GM19455 (cell line): ENCODE measurements around the gene SORCS2.
"Not testable (repeated sequence)": the region's sequence is repeated elsewhere in the genome, so short reads cannot be mapped to it uniquely, and the experiment has no call there.

ENCODE experiments used
- ATAC-seq: cut with Tn5 transposase; IDR thresholded peaks from one replicate; pipeline ENCODE4 v1.9.1; 2021; ENCODE audit not compliant: unreplicated experiment

The SORCS2 gene

DNA sequence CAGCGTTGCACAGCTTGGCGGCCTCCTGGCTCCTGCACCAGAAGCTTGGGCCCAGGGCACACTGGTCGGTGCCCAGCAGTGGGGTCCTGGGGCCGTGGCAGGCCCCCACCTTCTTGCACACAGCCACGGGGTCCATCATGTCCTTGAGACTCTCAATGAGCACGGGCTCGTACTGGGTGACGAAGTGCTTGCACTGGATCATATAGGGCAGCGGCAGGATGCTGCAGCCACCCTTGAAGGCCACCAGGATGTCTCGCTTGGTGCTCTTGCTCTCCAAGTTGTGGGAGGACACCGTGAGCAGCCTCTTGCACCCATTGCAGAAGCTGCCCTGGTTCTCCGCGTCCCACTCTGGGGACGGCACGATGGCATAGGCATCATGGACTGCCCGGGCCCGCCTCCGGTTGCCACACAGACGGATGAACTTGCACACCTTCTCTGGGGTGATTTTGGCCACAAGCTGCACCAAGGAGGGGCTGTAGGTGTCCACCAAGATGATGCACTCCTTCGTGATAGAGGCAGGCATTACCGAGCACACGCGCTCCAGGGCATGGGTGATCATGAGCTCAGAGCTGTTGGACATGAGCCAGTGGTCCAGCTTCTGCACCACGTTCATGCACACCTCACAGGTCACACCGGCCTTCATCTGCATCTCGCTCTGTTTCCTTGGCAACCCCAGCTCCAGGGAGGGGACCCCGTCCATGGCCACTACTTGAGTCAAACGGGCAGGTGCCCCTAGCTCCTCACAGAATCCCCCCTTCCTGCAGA, 241.2 kb downstream of the SORCS2 start:
- no peak for ATAC-seq

DNA sequence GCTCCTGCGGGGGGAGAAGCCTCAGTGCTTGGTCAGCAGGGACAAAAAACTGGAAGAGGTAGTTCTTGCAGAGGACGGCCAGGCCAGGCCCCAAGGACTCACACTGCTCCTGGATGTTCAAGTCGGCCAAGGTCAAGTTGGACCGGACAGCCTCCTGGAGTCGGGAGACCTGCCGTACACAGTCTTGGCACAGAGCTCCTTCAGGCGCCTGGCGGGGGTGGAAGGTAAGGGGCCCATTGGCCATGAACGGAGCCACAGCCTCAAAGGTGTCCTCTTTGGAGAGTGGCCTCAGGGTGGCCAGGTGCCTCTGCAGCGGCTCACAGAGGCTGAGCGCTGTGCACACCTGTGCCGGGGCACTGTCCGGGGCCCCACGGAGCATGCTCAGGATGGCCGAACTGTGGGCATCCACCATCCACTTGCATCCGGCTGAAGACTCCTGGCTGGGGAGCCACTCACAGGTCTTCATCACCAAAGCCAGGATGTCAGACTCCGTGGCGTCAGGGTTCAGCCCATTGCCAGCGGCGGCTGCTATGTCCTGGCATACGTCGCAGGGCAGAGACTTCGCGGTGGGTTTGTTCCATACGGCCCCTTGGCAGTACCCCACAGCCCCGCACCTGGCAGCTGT, 241.9 kb downstream of the SORCS2 start:
- no peak for ATAC-seq

DNA sequence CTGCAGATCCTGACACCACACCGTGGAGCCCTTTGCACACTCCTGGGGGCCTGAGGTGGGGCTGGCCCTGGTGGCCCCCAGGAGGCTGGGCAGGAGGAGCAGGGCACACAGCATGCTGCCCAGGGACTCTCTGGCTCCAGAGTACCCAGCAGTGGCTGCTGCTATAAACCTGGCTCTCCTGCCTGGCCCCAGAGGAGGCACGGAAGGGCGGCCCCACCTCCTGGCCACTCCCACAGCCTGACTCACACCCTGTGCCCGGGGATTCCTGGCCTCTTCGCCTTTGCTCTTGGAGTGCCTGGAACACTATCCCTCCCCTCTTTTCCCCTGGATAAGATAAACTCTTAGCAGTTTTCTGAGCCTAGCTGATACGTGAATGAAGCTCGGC, 242.4 kb downstream of the SORCS2 start, which contains the start of gene PSAPL1:
TSS of gene PSAPL1 (minus strand) at position 165 of the 385 bp plus-strand sequence. CDS start at position 114, 51 bp downstream.
- ATAC-seq: no peak

- no peak for ATAC-seq
These were observed 243.2 kb downstream of the SORCS2 start for GRCh38 chr4:7435471-7436061.

- ATAC-seq: no peak
These were observed 243.9 kb downstream of the SORCS2 start for GRCh38 chr4:7436256-7436655.

GRCh38 chr4:7439699-7440098, 247.4 kb downstream of the SORCS2 start:
- ATAC-seq: no peak

DNA sequence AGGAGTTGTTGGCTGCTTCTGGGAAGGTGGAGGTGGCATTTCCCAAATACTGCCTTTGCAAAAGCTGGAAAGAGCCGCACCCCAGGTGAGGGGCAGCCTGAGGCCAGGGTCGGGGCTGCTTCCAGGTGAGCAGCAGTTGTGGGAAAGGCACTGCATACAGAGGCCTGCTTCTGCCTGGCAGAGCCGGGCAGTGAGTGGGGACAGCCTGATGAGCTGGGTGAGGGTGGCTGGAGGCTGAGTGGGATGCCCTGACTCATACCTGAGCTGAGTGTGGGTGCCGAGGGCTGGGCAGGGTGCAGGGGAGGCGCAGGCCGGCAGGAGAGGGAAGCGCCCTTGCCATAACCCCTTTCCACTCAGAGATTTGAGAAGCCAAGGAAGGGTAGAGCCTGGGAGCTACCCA, 248.9 kb downstream of the SORCS2 start:
- no peak for ATAC-seq

DNA sequence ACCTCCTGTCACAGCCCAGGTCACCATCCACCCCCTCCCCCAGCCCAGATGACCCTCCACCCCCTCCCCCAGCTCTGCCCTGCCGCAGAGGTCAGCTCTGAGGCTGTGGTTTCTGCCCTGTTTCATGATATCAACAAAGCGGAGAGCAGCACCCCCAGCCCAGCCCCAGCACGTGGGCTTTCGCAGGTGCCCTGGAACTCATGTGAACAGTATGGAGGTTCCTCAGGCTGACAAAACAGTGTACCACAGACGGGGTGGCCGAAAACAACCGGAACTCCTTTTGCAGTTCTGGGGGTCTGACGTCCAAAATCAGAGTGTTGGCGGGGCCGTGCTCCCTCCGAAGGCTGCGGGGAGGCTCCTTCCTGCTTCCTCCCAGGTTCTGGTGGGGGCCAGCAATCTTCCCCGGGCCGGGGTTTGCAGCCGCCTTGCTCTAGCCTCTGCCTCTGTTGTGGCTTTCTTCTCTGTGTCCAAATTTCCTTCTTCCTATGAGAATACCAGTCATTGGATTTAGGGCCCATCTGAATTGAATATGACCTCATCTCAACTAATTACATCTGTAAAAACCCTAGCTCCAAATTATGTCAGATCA, 250.3 kb downstream of the SORCS2 start:
- no peak for ATAC-seq

- no peak for ATAC-seq
These were observed 252.0 kb downstream of the SORCS2 start for GRCh38 chr4:7444314-7444713.

DNA sequence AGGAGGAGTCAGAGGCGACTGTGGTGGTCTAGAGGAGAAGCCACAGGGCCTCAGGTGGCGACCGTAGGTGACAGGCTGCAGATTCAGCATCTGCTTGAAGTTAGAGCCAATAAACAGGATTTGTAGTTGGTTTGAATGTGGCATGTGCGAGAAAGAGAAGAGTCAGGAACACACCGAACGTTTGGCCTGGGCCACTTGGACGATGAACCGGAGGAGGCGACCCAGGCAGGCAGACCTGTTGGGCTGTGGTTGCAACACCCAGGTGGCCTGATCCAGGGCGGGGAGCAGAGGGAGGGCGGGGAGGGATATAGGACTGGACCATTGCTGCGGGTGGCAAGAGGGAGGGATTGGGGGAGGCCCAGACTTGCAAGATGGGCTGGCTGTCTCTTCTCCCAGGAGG, 252.4 kb downstream of the SORCS2 start:
- ATAC-seq: no peak

DNA sequence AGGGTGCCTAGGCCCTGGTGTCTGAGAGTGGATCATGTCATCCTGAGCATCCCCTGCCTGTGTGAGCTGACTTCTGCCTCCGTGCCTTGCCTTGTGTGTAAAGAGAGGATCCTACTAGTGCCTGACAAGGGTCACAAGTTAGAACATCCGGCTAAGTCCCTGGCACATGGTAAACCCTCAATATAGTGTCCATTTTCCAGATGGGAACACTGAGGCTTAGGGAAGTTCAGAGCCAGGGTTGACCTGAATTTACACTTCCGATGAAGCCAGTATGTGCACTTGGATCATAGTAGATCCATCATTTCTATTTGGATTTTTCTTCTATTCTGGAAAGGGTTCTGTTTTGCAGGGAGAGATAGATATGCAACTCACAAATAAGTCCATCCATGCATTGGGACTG, 254.9 kb downstream of the SORCS2 start:
- no peak for ATAC-seq

GRCh38 chr4:7448036-7448435, 255.7 kb downstream of the SORCS2 start:
- no peak for ATAC-seq

DNA sequence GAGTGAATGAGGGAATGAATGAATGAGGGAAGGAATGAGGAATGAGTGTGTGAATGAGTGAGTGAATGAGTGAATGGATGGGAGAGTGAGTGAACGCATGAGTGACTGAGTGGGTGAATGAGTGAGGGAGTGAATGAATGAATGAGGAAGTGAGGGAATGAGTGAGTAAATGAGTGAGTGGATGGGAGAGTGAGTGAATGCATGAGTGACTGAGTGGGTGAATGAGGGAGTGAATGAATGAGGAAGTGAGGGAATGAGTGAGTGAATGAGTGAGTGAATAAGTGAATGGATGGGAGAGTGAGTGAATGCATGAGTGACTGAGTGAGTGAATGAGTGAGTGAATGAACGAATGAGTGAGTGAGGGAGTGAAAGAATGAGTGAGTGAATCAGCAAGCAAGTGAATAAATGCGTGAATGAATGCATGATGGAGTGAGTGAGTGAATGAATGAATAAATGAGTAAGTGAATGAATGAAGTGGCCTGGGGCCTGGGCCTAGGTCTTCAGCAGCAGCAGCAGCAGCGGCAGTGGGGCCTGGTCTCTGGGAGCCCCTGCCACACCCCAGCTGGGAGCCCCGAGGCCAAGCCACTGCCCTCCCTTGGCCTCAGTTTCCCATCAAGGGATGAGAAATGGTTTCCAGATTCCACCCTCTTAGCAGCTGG, 258.6 kb downstream of the SORCS2 start:
- no peak for ATAC-seq

GRCh38 chr4:7451434-7451789, 259.1 kb downstream of the SORCS2 start:
- ATAC-seq: no peak

GRCh38 chr4:7451800-7452199, 259.5 kb downstream of the SORCS2 start:
- ATAC-seq: no peak

GRCh38 chr4:7452802-7453201, 260.5 kb downstream of the SORCS2 start:
- ATAC-seq: not testable (repeated sequence)

- ATAC-seq: no peak
These were observed 265.1 kb downstream of the SORCS2 start for GRCh38 chr4:7457201-7458065.

GRCh38 chr4:7458066-7458425, 265.7 kb downstream of the SORCS2 start:
- ATAC-seq: no peak

GRCh38 chr4:7458477-7458876, 266.1 kb downstream of the SORCS2 start:
- ATAC-seq: no peak

DNA sequence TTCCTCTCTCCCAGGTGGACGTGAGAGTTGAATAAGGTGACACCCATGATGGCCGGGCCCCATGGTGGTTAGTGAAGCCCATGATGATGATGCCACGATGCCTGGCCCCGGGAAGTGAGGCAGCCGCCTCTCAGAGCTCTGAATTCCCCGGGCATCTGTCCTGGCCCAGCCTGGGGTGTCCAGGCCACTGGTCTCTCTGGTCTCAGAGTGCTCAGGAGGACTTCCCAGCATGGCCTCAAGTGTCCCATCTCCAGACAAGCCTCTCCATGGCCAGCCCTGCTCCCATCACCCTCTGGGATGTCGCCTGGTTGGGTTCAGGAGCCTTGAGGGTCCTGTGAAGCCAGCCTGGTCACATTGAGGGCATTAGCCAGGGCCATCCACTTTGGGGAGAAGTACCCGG, 267.1 kb downstream of the SORCS2 start:
- no peak for ATAC-seq

DNA sequence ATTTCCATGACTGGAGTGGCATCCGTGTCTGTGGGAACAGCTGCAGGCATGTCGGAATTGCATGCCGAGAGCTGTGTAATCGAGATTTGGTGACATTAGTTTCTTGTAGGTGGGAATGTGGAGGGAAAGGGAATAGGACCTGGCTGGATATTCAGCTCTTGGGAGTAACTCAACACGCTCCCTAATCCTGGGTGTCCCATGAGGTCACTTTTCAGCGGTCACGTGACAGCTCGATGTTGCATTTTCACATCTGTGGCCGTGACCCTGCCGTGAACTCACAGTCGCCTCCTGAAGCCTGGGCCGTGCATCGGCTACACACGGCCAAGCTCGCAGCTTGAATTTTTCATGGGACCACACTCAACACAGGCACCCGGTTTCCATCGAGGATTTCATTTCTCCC, 268.2 kb downstream of the SORCS2 start:
- ATAC-seq: no peak
